H1 (cell line): Measurements from ENCODE around the gene ADAMTS8. TPM values are rescaled to one million over a fixed set of nuclear protein-coding genes. Genes with fewer than 3 reads are reported as not detected.

Experiments
- CTCF ChIA-PET: fragments of 300-600 bp; sonication (Branson Sonifier 250); formaldehyde crosslinking; loops from one replicate; lab custom pipeline; 2021; ENCODE audit not compliant: partially characterized antibody; lab: Charles Lee
- POLR2A ChIA-PET: fragments of 300-600 bp; sonication (Branson Sonifier 250); formaldehyde crosslinking; loops from one replicate; lab custom pipeline; 2021; ENCODE audit warnings: inconsistent platforms; ENCODE audit not compliant: partially characterized antibody; lab: Charles Lee
- DNase-seq, 2 experiments: peaks; one replicate each; pipeline versions ENCODE4 v3.0.0 to v3.0.0-alpha.2; 2010 to 2022; ENCODE audit warnings: low spot score in 2 of 2, low read depth in 1 of 2, mixed read lengths in 1 of 2
- FAIRE-seq: peaks from 2 replicates; lab custom pipeline; 2011; peaks lifted over from hg19 to GRCh38; lab: Jason Lieb, UNC
- H2AFZ ChIP-seq: 2 replicates; pipeline ENCODE4 v1.8.1; 2012; ENCODE audit warnings: low read length, inconsistent platforms
- H2AK5ac ChIP-seq: 2 replicates; pipeline ENCODE4 v1.6.1; 2013; ENCODE audit warnings: low read depth, low read length
- H2BK120ac ChIP-seq: replicated peaks from 2 replicates; pipeline ENCODE3; 2013; ENCODE audit warnings: low read depth, low read length, inconsistent platforms
- H2BK12ac ChIP-seq: 2 replicates; pipeline ENCODE4 v1.6.1; 2013; ENCODE audit warnings: low read depth, low read length
- H2BK15ac ChIP-seq: 2 replicates; pipeline ENCODE4 v1.6.1; 2013; ENCODE audit warnings: low read length
- H2BK20ac ChIP-seq: 2 replicates; pipeline ENCODE4 v1.6.1; 2013; ENCODE audit warnings: low read length
- H2BK5ac ChIP-seq: 2 replicates; pipeline ENCODE4 v1.6.1; 2013; ENCODE audit warnings: low read depth, low read length
- H3K14ac ChIP-seq: 2 replicates; pipeline ENCODE4 v1.6.1; 2013; ENCODE audit warnings: inconsistent platforms; ENCODE audit not compliant: insufficient read length
- H3K18ac ChIP-seq: 2 replicates; pipeline ENCODE4 v1.6.1; 2013; ENCODE audit warnings: low read length; ENCODE audit errors: extremely low read depth
- H3K23ac ChIP-seq: 2 replicates; pipeline ENCODE4 v1.6.1; 2013; ENCODE audit warnings: inconsistent platforms; ENCODE audit not compliant: insufficient read length
- H3K23me2 ChIP-seq: 2 replicates; pipeline ENCODE4 v1.6.1; 2013; ENCODE audit warnings: low read depth, low read length
- H3K27ac ChIP-seq: 2 replicates; pipeline ENCODE4 v1.6.1; 2011; ENCODE audit warnings: low read depth, low read length, inconsistent platforms
- H3K27me3 ChIP-seq, 4 experiments: replicated peaks in 1 of 4; 1 replicate in 1 of 4; 2 replicates in 3 of 4; pipeline versions ENCODE4 v1.6.1 to v1.8.1; 2011 to 2013; ENCODE audit warnings: low read length in 3 of 4, mild to moderate bottlenecking in 3 of 4, inconsistent platforms in 2 of 4, mixed read lengths in 2 of 4, moderate library complexity in 1 of 4; ENCODE audit not compliant: control insufficient read depth in 3 of 4, insufficient read depth in 3 of 4; ENCODE audit errors: extremely low read depth in 1 of 4
- H3K36me3 ChIP-seq, 4 experiments: 2 replicates each; pipeline versions ENCODE4 v1.6.1 to v1.8.1; 2011 to 2013; ENCODE audit warnings: mild to moderate bottlenecking in 4 of 4, low read length in 3 of 4, moderate library complexity in 2 of 4, control low read depth in 1 of 4, inconsistent platforms in 1 of 4; ENCODE audit not compliant: insufficient read depth in 4 of 4, control insufficient read depth in 2 of 4
- H3K4ac ChIP-seq: replicated peaks from 2 replicates; pipeline ENCODE3; 2013; ENCODE audit warnings: low read length, low read depth, mixed read lengths, inconsistent platforms; ENCODE audit not compliant: insufficient read length
- H3K4me1 ChIP-seq, 4 experiments: replicated peaks in 1 of 4; 1 replicate in 1 of 4; 2 replicates in 3 of 4; pipeline versions ENCODE4 v1.6.1 to v1.8.1; 2011 to 2013; ENCODE audit warnings: low read length in 3 of 4, inconsistent platforms in 2 of 4, mixed read lengths in 1 of 4; ENCODE audit not compliant: insufficient read depth in 4 of 4, control insufficient read depth in 3 of 4
- H3K4me2 ChIP-seq, 2 experiments: 2 replicates each; pipeline versions ENCODE4 v1.6.1 to v1.8.1; 2011 to 2013; ENCODE audit warnings: low read depth in 2 of 2, low read length in 2 of 2, control low read depth in 1 of 2, inconsistent platforms in 1 of 2, mild to moderate bottlenecking in 1 of 2; ENCODE audit not compliant: insufficient read depth in 1 of 2
- H3K4me3 ChIP-seq, 4 experiments: fragments of 200-600, 300-600 bp in 1 of 4; sonication (generic), shearing (Covaris generic), sonication (Bioruptor Twin) in 1 of 4; 2 replicates each; pipeline versions ENCODE4 v1.5.1 to v1.8.1; 2011 to 2016; ENCODE audit warnings: low read length in 4 of 4, low read depth in 3 of 4, control low read depth in 2 of 4, inconsistent platforms in 2 of 4, mild to moderate bottlenecking in 2 of 4, mixed read lengths in 1 of 4, moderate library complexity in 1 of 4; ENCODE audit not compliant: insufficient read depth in 2 of 4; ENCODE audit errors: extremely low read depth in 1 of 4
- H3K56ac ChIP-seq: replicated peaks from 2 replicates; pipeline ENCODE3; 2013; ENCODE audit warnings: low read depth, mild to moderate bottlenecking, mixed read lengths, low read length, inconsistent platforms; ENCODE audit not compliant: insufficient read length
- H3K79me1 ChIP-seq: 2 replicates; pipeline ENCODE4 v1.6.1; 2013; ENCODE audit warnings: low read depth, low read length, control low read depth
- H3K79me2 ChIP-seq, 2 experiments: 2 replicates each; pipeline versions ENCODE4 v1.6.1 to v1.8.1; 2012 to 2013; ENCODE audit warnings: low read length in 2 of 2, mild to moderate bottlenecking in 2 of 2, inconsistent platforms in 1 of 2; ENCODE audit not compliant: insufficient read depth in 2 of 2, control insufficient read depth in 1 of 2
- H3K9ac ChIP-seq, 4 experiments: replicated peaks in 1 of 4; 1 replicate in 1 of 4; 2 replicates in 3 of 4; pipeline versions ENCODE4 v1.6.1 to v1.8.1; 2011 to 2013; ENCODE audit warnings: low read depth in 3 of 4, low read length in 3 of 4, control low read depth in 2 of 4, mild to moderate bottlenecking in 2 of 4, moderate library complexity in 2 of 4, inconsistent platforms in 1 of 4; ENCODE audit errors: extremely low read depth in 1 of 4
- H3K9me3 ChIP-seq, 2 experiments: 2 replicates each; pipeline versions ENCODE4 v1.6.1 to v1.8.1; 2012 to 2013; ENCODE audit warnings: mild to moderate bottlenecking in 2 of 2, moderate library complexity in 2 of 2, control low read depth in 1 of 2, inconsistent platforms in 1 of 2, low read depth in 1 of 2, low read length in 1 of 2, mixed read lengths in 1 of 2; ENCODE audit not compliant: insufficient read depth in 2 of 2
- H4K20me1 ChIP-seq, 2 experiments: replicated peaks in 1 of 2; 2 replicates each; pipeline versions ENCODE3 to v1.8.1; 2011 to 2013; ENCODE audit warnings: inconsistent platforms in 2 of 2, low read length in 2 of 2, mild to moderate bottlenecking in 1 of 2; ENCODE audit not compliant: insufficient read depth in 2 of 2, control insufficient read depth in 1 of 2
- H4K5ac ChIP-seq: 2 replicates; pipeline ENCODE4 v1.6.1; 2013; ENCODE audit warnings: low read length, low read depth, mixed read lengths, inconsistent platforms; ENCODE audit not compliant: insufficient read length
- H4K8ac ChIP-seq: 2 replicates; pipeline ENCODE4 v1.8.0; 2013; ENCODE audit warnings: mild to moderate bottlenecking, moderate library complexity, low read length, inconsistent platforms; ENCODE audit not compliant: insufficient read depth; ENCODE audit errors: extremely low read depth
- H4K91ac ChIP-seq: replicated peaks from 2 replicates; pipeline ENCODE3; 2013; ENCODE audit warnings: low read length, mixed read lengths, inconsistent platforms; ENCODE audit not compliant: insufficient read length
- SIRT6 ChIP-seq: IDR thresholded peaks from one replicate; pipeline ENCODE4 v1.7.1; 2012; ENCODE audit warnings: low read length, inconsistent platforms
- TEAD4 ChIP-seq: IDR thresholded peaks from 2 replicates; pipeline ENCODE4 v1.6.1; 2012; ENCODE audit warnings: low read depth, low read length, inconsistent platforms, mixed read lengths
- WGBS, 2 experiments: shearing (Covaris generic) in 1 of 2; methylation state at CpG; one replicate each; pipeline versions ENCODE4 v1.1.6 to v1.1.7; 2013 to 2015; ENCODE audit warnings: low lambda C conversion rate in 2 of 2, mixed read lengths in 2 of 2, inconsistent platforms in 1 of 2, low coverage in 1 of 2, missing lambda C conversion rate in 1 of 2; ENCODE audit not compliant: insufficient replicate concordance in 2 of 2, insufficient coverage in 1 of 2, insufficient read length in 1 of 2; ENCODE audit errors: extremely low coverage in 1 of 2, missing lambda C conversion rate in 1 of 2; 5-methylcytosine and 5-hydroxymethylcytosine counted together
- polyA plus RNA-seq, 7 experiments: library from polyadenylated mRNA; depleted of rRNA in 3 of 7; stranded (reverse) in 5 of 7; unstranded in 2 of 7; fragments of >200 nt in 5 of 7; fragments of 200-250 nt in 2 of 7; gene quantifications; 1 replicate in 5 of 7; 2 replicates in 1 of 7; 4 replicates in 1 of 7; pipeline versions ENCODE4 v1.2.1 to v1.2.3, GENCODE V29; 2011 to 2013; ENCODE audit warnings: missing spikeins in 2 of 7, mixed read lengths in 2 of 7
- total RNA-seq: library from RNA; stranded (reverse); fragmentation: NEBNext Ultra II Directional; extraction: Animal tissue kit (Norgen Biotek cat#: 25700); gene quantifications from 2 replicates; pipeline ENCODE4 v1.2.1, GENCODE V29; 2021

The ADAMTS8 gene
- total and polyA plus RNA-seq, 2 of the 8 experiments (the other 6 are each of a cell fraction or from before 2014, with no cell fraction given) = 9.3 to 16.6 TPM

DNA sequence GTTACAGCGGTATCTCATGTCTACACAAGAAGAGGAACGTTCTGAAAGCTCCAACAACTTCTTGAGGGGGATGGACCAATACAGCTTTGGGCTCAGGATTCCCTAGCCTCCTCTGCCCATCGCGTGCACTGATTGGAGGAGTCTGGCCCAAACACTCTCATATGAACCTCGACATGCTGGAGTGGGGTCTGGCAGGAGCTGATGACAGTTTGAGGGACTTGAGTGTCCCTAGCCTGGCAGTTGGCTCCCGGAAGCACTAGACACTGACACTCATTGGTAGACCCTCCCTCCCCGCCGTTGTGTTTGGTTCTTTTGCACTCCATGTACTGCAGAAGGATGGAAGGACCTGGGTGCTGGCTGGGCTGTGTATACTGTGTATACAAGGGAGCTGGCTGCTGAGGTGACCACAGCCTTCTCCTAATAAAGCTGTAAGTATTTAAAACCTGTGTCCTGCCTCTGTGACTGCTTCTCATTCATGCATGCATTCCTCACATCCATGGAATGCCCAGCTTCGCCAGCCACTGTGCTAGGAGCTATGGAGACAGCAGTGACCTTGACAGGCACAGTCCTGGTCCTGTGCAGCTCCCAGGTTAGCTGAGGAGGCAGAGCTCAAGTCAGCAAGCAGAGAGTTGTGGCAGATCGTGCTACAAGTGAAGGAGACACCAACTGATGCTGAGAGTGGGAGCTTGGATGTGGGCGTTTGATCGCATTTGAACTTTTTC is 48.0 kb upstream of the ADAMTS8 start:
- Histone ChIP-seq H3K79me2 (no peaks in the 10 kb centered on the region), H3K27me3 (no peaks in the 10 kb centered on the region), H3K79me1 (no peaks in the 10 kb centered on the region), H3K23me2 (no peaks in the 10 kb centered on the region), H2BK15ac (no peak overlapping the region), H4K8ac (no peak overlapping the region), H3K4me2 (no peak overlapping the region), H3K4me1 (peaks cover 0 to 2% (median 0%) of the 10 kb centered on the region in 4 experiments; a peak in 1 of 7 replicates), H2BK12ac (no peak overlapping the region), H2BK120ac (no peak overlapping the region), H3K56ac (no peak overlapping the region), H3K27ac (no peak overlapping the region), H3K4me3 (no peak overlapping the region), H2AFZ (no peak overlapping the region), H2AK5ac (no peak overlapping the region), H4K20me1 (peaks cover 0 to 1% of the 10 kb centered on the region in 2 experiments), H3K23ac (no peak overlapping the region), H3K18ac (no peak overlapping the region), H2BK5ac (0 out of 2 replicates have a peak overlapping the region, but pooled peaks have one; percentile 60), H3K9ac (no peak overlapping the region), H3K14ac (no peak overlapping the region), H4K5ac (no peak overlapping the region), H3K36me3 (no peaks in the 10 kb centered on the region), H3K4ac (no peak overlapping the region), H3K9me3 (no peaks in the 10 kb centered on the region), H4K91ac (no peak overlapping the region), H2BK20ac (no peak overlapping the region)
- DNase-seq = peak in 1 of 2 experiments; percentile 30
- no peak for FAIRE-seq
- ChIA-PET CTCF (interaction anchor here (0.7 to 1.2 kb wide), 4 partner anchors 14 to 42 kb away, joined by 3 to 4 read pairs (median 4); no protein-coding TSS in a partner anchor), POLR2A (no interaction called here)
- 0 out of 2 replicates have a peak, but pooled peaks have one; percentile 26 for TF ChIP-seq TEAD4
- no peak for TF ChIP-seq SIRT6
- WGBS, 2 experiments = 89% methylated on average over 12 of the region's 12 CpGs; no CpG with 5 or more reads in 1 of the 2 experiments
